GM23338 (cell line): Measurements from ENCODE around the gene RSPO1. TPM values are rescaled to one million over a fixed set of nuclear protein-coding genes. Genes with fewer than 3 reads are reported as not detected.
"Not testable (repeated sequence)": the region's sequence is repeated elsewhere in the genome, so short reads cannot be mapped to it uniquely, and the experiment has no call there.

ENCODE experiments used
- ATAC-seq: fragments of 200-7000 bp; cut with Tn5 transposase; 3 replicates; pipeline ENCODE4 v1.9.1; 2020
- DNase-seq: peaks from one replicate; pipeline ENCODE4 v3.0.0-alpha.2; 2015; ENCODE audit warnings: low spot score
- H2AFZ ChIP-seq: fragments of 200-600 bp; sonication (generic); 2 replicates; pipeline ENCODE4 v1.8.0; 2016; ENCODE audit warnings: antibody characterized with exemption, mild to moderate bottlenecking, moderate library complexity
- H3F3A ChIP-seq: fragments of 200-600 bp; sonication (generic); replicated peaks from 2 replicates; pipeline ENCODE4 v1.8.0; 2017; ENCODE audit warnings: antibody characterized with exemption, mixed run types, low read depth
- H3K27ac ChIP-seq: fragments of 200-600 bp; sonication (generic); 2 replicates; pipeline ENCODE4 v1.6.1; 2016; ENCODE audit warnings: low read depth
- H3K27me3 ChIP-seq: fragments of 200-600 bp; sonication (generic); 2 replicates; pipeline ENCODE4 v1.8.0; 2016; ENCODE audit warnings: mild to moderate bottlenecking, mixed run types, moderate library complexity; ENCODE audit not compliant: insufficient read depth
- H3K36me3 ChIP-seq: fragments of 200-600 bp; sonication (generic); 2 replicates; pipeline ENCODE4 v1.8.0; 2016; ENCODE audit warnings: mild to moderate bottlenecking; ENCODE audit not compliant: insufficient read depth
- H3K4me1 ChIP-seq: fragments of 200-600 bp; sonication (generic); 2 replicates; pipeline ENCODE4 v1.8.0; 2016; ENCODE audit warnings: mild to moderate bottlenecking, moderate library complexity; ENCODE audit not compliant: insufficient read depth
- H3K4me2 ChIP-seq: fragments of 200-600 bp; sonication (generic); 2 replicates; pipeline ENCODE4 v1.7.1; 2017; ENCODE audit warnings: mixed run types
- H3K4me3 ChIP-seq: fragments of 200-600 bp; sonication (generic); 2 replicates; pipeline ENCODE4 v1.6.1; 2016; ENCODE audit warnings: mixed run types
- H3K79me2 ChIP-seq: fragments of 200-600 bp; sonication (generic); replicated peaks from 2 replicates; pipeline ENCODE4 v1.8.0; 2017; ENCODE audit warnings: mild to moderate bottlenecking; ENCODE audit not compliant: insufficient read depth
- H3K9me2 ChIP-seq: fragments of 200-600 bp; sonication (generic); 2 replicates; pipeline ENCODE4 v1.8.0; 2017; ENCODE audit not compliant: insufficient read depth
- H4K20me1 ChIP-seq: fragments of 200-600 bp; sonication (generic); replicated peaks from 2 replicates; pipeline ENCODE4 v1.8.0; 2017; ENCODE audit warnings: mild to moderate bottlenecking; ENCODE audit not compliant: insufficient read depth
- H3K27ac Mint-ChIP-seq: 2 replicates; pipeline ENCODE4 v1.8.0; 2020; ENCODE audit warnings: inconsistent platforms, mild to moderate bottlenecking, moderate library complexity, mixed read lengths
- H3K27me3 Mint-ChIP-seq: 3 replicates; pipeline ENCODE4 v1.8.0; 2022; ENCODE audit warnings: low read depth, mild to moderate bottlenecking, moderate library complexity, mixed read lengths, inconsistent platforms; ENCODE audit not compliant: insufficient read depth, poor library complexity
- H3K36me3 Mint-ChIP-seq: 3 replicates; pipeline ENCODE4 v1.8.0; 2021; ENCODE audit warnings: low read depth, mild to moderate bottlenecking, inconsistent platforms, moderate library complexity, mixed read lengths
- H3K4me1 Mint-ChIP-seq: 3 replicates; pipeline ENCODE4 v1.8.0; 2020; ENCODE audit warnings: mild to moderate bottlenecking, inconsistent platforms, mixed read lengths
- H3K4me3 Mint-ChIP-seq: 3 replicates; pipeline ENCODE4 v1.8.0; 2021; ENCODE audit warnings: moderate library complexity, mild to moderate bottlenecking, inconsistent platforms, mixed read lengths
- H3K9me3 Mint-ChIP-seq: 3 replicates; pipeline ENCODE4 v1.8.0; 2020; ENCODE audit warnings: moderate library complexity, mild to moderate bottlenecking, inconsistent platforms, mixed read lengths
- CREB1 ChIP-seq: fragments of 250-450 bp; sonication (Bioruptor Pico); IDR thresholded peaks from 2 replicates; pipeline ENCODE4 v1.5.0; 2020; ENCODE audit warnings: low read depth, mild to moderate bottlenecking, moderate library complexity
- ETS1 ChIP-seq: IDR thresholded peaks from 2 replicates; pipeline ENCODE4 v1.6.1; 2016; ENCODE audit warnings: antibody characterized with exemption
- EZH2 ChIP-seq: fragments of 200-600 bp; sonication (generic); IDR thresholded peaks from one replicate; pipeline ENCODE4 v1.8.0; 2017; ENCODE audit warnings: antibody characterized with exemption, mild to moderate bottlenecking, low read depth; ENCODE audit not compliant: unreplicated experiment
- EZH2phosphoT487 ChIP-seq: fragments of 200-600 bp; sonication (generic); IDR thresholded peaks from one replicate; pipeline ENCODE4 v1.8.1; 2018; ENCODE audit warnings: antibody characterized with exemption; ENCODE audit not compliant: unreplicated experiment
- JUNB ChIP-seq: IDR thresholded peaks from one replicate; pipeline ENCODE4 v1.6.1; 2016; ENCODE audit warnings: antibody characterized with exemption; ENCODE audit not compliant: unreplicated experiment
- NANOG ChIP-seq: IDR thresholded peaks from 2 replicates; pipeline ENCODE4 v1.6.1; 2016; ENCODE audit warnings: antibody characterized with exemption, borderline replicate concordance
- POLR2AphosphoS5 ChIP-seq: IDR thresholded peaks from 2 replicates; pipeline ENCODE4 v1.6.1; 2016; ENCODE audit warnings: antibody characterized with exemption, low read depth
- STAT1 ChIP-seq: IDR thresholded peaks from one replicate; pipeline ENCODE4 v1.6.1; 2016; ENCODE audit warnings: antibody characterized with exemption; ENCODE audit not compliant: unreplicated experiment
- ZNF114 ChIP-seq: fragments of 250-450 bp; sonication (Bioruptor Pico); IDR thresholded peaks from 2 replicates; pipeline ENCODE4 v1.5.0; 2020; ENCODE audit warnings: mild to moderate bottlenecking, moderate library complexity
- ZNF331 ChIP-seq: fragments of 250-450 bp; sonication (Bioruptor Pico); IDR thresholded peaks from 2 replicates; pipeline ENCODE4 v1.5.0; 2020; ENCODE audit warnings: low read depth, mild to moderate bottlenecking, moderate library complexity
- polyA plus RNA-seq: library from polyadenylated mRNA; unstranded; fragments of >200 nt; fragmentation: Nextera tagmentation; extraction: Ambion mirVana; gene quantifications from 2 replicates; pipeline ENCODE4 v1.2.1, GENCODE V29; 2016
- total RNA-seq: library from RNA; depleted of rRNA; stranded (reverse); fragments of >200 nt; shearing (Covaris generic); gene quantifications from 2 replicates; pipeline ENCODE4 v1.2.3, GENCODE V29; 2014
- TF ChIP-seq, protein P1 (sequence below): IDR thresholded peaks from one replicate; pipeline ENCODE4 v1.6.1; 2018; ENCODE audit warnings: antibody characterized with exemption; ENCODE audit not compliant: unreplicated experiment
- TF ChIP-seq, protein P2 (sequence below), 2 experiments: fragments of 200-600 bp in 1 of 2; sonication (generic) in 1 of 2; conservative IDR thresholded peaks; 2 replicates each; pipeline versions ENCODE4 v1.5.1 to v1.6.1; 2016 to 2017; ENCODE audit warnings: antibody characterized with exemption in 2 of 2, low read depth in 2 of 2, mild to moderate bottlenecking in 2 of 2, moderate library complexity in 1 of 2

RSPO1 gene
- total and polyA plus RNA-seq, 2 experiments from 2014 or later, result 0.11 TPM; not detected in 1

DNA sequence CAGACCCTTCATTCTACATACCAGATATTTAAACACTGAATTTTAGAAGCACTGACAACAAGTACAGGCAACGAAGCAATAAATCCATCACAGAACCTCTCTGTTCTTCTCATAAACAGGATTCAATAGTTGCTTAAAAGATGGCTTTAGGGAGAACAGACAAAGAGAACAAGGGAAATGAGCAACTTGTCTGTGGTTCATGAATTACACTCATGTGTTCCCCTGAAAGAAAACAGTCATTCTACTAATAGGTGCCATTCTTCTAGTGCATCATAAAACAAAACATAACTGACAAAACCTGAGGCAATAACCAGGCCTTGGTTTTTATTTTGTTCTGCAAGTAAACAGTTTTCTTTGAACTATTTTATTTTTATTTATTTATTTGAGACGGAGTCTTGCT is 45.8 kb downstream of the RSPO1 start:
- Mint-ChIP-seq H3K4me3 (no peak overlapping the region), H3K36me3 (peaks cover 77% of the 10 kb centered on the region), H3K27ac (no peak overlapping the region), H3K4me1 (no peaks in the 10 kb centered on the region), H3K9me3 (no peaks in the 10 kb centered on the region), H3K27me3 (peaks cover 4% of the 10 kb centered on the region)
- Histone ChIP-seq H3K9me2 (no peaks in the 10 kb centered on the region), H3K4me1 (no peaks in the 10 kb centered on the region; the same call in 1 of the 2 replicates), H4K20me1 (peaks cover 70% of the 10 kb centered on the region), H3K4me3 (no peak overlapping the region), H3K79me2 (peaks cover 59% of the 10 kb centered on the region), H2AFZ (no peak overlapping the region), H3K36me3 (peaks cover 83% of the 10 kb centered on the region), H3K4me2 (no peak overlapping the region), H3F3A (no peaks in the 10 kb centered on the region; the same call in 1 of the 2 replicates), H3K27ac (no peak overlapping the region), H3K27me3 (no peaks in the 10 kb centered on the region)
- DNase-seq (no peak), ATAC-seq (no peak)
- TF ChIP-seq, protein P1, sequence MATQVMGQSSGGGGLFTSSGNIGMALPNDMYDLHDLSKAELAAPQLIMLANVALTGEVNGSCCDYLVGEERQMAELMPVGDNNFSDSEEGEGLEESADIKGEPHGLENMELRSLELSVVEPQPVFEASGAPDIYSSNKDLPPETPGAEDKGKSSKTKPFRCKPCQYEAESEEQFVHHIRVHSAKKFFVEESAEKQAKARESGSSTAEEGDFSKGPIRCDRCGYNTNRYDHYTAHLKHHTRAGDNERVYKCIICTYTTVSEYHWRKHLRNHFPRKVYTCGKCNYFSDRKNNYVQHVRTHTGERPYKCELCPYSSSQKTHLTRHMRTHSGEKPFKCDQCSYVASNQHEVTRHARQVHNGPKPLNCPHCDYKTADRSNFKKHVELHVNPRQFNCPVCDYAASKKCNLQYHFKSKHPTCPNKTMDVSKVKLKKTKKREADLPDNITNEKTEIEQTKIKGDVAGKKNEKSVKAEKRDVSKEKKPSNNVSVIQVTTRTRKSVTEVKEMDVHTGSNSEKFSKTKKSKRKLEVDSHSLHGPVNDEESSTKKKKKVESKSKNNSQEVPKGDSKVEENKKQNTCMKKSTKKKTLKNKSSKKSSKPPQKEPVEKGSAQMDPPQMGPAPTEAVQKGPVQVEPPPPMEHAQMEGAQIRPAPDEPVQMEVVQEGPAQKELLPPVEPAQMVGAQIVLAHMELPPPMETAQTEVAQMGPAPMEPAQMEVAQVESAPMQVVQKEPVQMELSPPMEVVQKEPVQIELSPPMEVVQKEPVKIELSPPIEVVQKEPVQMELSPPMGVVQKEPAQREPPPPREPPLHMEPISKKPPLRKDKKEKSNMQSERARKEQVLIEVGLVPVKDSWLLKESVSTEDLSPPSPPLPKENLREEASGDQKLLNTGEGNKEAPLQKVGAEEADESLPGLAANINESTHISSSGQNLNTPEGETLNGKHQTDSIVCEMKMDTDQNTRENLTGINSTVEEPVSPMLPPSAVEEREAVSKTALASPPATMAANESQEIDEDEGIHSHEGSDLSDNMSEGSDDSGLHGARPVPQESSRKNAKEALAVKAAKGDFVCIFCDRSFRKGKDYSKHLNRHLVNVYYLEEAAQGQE, result no peak
- no peak for TF ChIP-seq EZH2phosphoT487
- TF ChIP-seq STAT1, result no peak
- TF ChIP-seq NANOG, result no peak
- TF ChIP-seq, protein P2, sequence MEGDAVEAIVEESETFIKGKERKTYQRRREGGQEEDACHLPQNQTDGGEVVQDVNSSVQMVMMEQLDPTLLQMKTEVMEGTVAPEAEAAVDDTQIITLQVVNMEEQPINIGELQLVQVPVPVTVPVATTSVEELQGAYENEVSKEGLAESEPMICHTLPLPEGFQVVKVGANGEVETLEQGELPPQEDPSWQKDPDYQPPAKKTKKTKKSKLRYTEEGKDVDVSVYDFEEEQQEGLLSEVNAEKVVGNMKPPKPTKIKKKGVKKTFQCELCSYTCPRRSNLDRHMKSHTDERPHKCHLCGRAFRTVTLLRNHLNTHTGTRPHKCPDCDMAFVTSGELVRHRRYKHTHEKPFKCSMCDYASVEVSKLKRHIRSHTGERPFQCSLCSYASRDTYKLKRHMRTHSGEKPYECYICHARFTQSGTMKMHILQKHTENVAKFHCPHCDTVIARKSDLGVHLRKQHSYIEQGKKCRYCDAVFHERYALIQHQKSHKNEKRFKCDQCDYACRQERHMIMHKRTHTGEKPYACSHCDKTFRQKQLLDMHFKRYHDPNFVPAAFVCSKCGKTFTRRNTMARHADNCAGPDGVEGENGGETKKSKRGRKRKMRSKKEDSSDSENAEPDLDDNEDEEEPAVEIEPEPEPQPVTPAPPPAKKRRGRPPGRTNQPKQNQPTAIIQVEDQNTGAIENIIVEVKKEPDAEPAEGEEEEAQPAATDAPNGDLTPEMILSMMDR (conservative IDR thresholded peaks at IDR 0.05; ENCODE audit: low read depth in 2 of 2), result no peak

DNA sequence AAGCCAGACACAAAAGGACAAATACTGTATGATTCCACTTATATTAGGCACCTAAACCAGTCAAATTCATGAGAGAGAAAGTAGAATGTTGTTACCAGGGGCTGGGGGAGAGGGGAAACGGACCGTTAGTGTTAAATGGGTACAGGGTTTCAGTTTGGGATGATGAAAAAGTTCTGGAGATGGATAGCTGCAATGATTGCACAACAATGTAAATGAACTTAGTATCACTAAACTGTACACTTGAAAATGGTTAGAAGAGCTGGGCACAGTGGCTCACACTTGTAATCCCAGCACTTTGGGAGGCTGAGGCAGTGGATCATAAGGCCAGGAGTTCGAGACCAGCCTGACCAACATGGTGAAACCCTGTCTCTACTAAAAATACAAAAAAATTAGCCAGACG is 50.1 kb downstream of the RSPO1 start:
- not testable (repeated sequence) for H2AFZ ChIP-seq, H3K4me2 ChIP-seq, H3K4me1 Mint-ChIP-seq, H3K9me2 ChIP-seq, H3K27me3 Mint-ChIP-seq, H3F3A ChIP-seq, H3K4me3 ChIP-seq, H3K9me3 Mint-ChIP-seq, H3K27me3 ChIP-seq, ATAC-seq, DNase-seq, H3K27ac ChIP-seq, H3K27ac Mint-ChIP-seq, H3K4me3 Mint-ChIP-seq, H3K4me1 ChIP-seq
- peaks cover 85% of the 10 kb centered on the region for H3K36me3 ChIP-seq
- H3K79me2 ChIP-seq, result peaks cover 27% of the 10 kb centered on the region
- H4K20me1 ChIP-seq, result peaks cover 53% of the 10 kb centered on the region
- peaks cover 83% of the 10 kb centered on the region for H3K36me3 Mint-ChIP-seq

- Mint-ChIP-seq H3K27ac (no peak overlapping the region), H3K36me3 (peaks cover 91% of the 10 kb centered on the region)
- no peak overlapping the region for H3K4me2 ChIP-seq
- TF ChIP-seq CREB1 (no peak), ZNF114 (CRISPR knock-in tag) (no peak), ETS1 (no peak), JUNB (no peak), NANOG (no peak), POLR2AphosphoS5 (no peak), EZH2 (no peak), ZNF331 (CRISPR knock-in tag) (no peak), EZH2phosphoT487 (no peak)
- TF ChIP-seq, protein P2 (conservative IDR thresholded peaks at IDR 0.05; ENCODE audit: low read depth in 2 of 2), result no peak
These were observed 59.0 kb downstream of the RSPO1 start for GRCh38 chr1:37575692-37576091.

More at GRCh38 chr1:37575692-37576091, 59.0 kb downstream of the RSPO1 start:
- H3K4me1 ChIP-seq, result no peaks in the 10 kb centered on the region
- ATAC-seq (no peak), DNase-seq (no peak)
- no peaks in the 10 kb centered on the region for H3F3A ChIP-seq
- no peaks in the 10 kb centered on the region for H3K27me3 ChIP-seq
- Mint-ChIP-seq H3K27me3 (peaks cover 1% of the 10 kb centered on the region), H3K4me3 (no peak overlapping the region), H3K4me1 (no peaks in the 10 kb centered on the region), H3K9me3 (no peaks in the 10 kb centered on the region)
- H3K27ac ChIP-seq, result no peak overlapping the region
- H3K36me3 ChIP-seq, result peaks cover 77% of the 10 kb centered on the region
- H3K4me3 ChIP-seq, result no peak overlapping the region
- H2AFZ ChIP-seq, result no peak overlapping the region
- H4K20me1 ChIP-seq, result peaks cover 56% of the 10 kb centered on the region
- no peaks in the 10 kb centered on the region for H3K9me2 ChIP-seq
- peaks cover 6% of the 10 kb centered on the region; the same call in 1 of the 2 replicates for H3K79me2 ChIP-seq
